Tibial nerve (tissue), 4 donors: ENCODE results near the gene TRPV4.

Source experiments
- EP300 ChIP-seq, 2 donors: sonication (generic); formaldehyde crosslinking; IDR thresholded peaks; one replicate each; pipeline ENCODE4 v1.6.1; 2017; ENCODE audit warnings: antibody characterized with exemption in 2 of 2, mild to moderate bottlenecking in 1 of 2
- POLR2A ChIP-seq, 2 donors: fragments of 450-650 bp; IDR thresholded peaks; one replicate each; pipeline ENCODE4 v1.6.1; 2017; ENCODE audit warnings: antibody characterized with exemption in 2 of 2, mild to moderate bottlenecking in 2 of 2, moderate library complexity in 2 of 2
- TF ChIP-seq, protein P1 (sequence below), 5 experiments: fragments of 200-600 bp in 3 of 5; fragments of 450-650 bp in 2 of 5; sonication (generic) in 3 of 5; IDR thresholded peaks; one replicate each; pipeline ENCODE4 v1.5.1; 2016 to 2019; ENCODE audit warnings: antibody characterized with exemption in 5 of 5, mild to moderate bottlenecking in 3 of 5, moderate library complexity in 2 of 5

DNA sequence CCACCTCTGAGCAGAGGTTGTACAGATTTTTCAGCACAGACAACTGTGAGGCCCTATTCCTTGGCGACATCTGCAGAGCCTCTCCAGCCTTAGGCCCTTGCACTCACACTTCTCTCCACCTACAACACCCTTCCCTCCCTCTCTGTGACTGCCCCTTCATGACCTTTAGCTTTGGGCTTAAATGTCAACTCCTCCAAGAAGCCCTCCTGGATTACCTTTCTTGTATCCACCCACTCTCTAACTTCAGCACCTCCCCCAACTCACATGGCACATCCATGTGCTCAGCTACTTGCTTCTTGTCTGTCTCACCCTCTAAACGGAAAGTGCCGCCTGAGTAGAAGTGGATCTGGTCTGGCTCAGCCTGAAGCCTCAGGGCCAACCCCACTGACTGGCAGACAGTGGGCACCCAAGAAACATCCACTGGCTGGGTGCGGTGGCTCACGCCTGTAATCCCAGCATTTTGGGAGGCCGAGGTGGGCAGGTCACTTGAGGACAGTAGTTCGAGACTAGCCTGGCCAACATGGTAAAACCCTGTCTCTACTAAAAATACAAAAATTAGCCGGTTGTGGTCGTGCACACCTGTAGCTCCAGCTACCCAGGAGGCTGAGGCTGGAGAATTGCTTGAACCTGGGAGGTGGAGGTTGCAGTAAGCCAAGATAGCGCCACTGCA is 22.1 kb downstream of the TRPV4 start:
- TF ChIP-seq EP300 (IDR thresholded peaks at IDR 0.05) (no peak), POLR2A (IDR thresholded peaks at IDR 0.05) (no peak)
- TF ChIP-seq, protein P1, sequence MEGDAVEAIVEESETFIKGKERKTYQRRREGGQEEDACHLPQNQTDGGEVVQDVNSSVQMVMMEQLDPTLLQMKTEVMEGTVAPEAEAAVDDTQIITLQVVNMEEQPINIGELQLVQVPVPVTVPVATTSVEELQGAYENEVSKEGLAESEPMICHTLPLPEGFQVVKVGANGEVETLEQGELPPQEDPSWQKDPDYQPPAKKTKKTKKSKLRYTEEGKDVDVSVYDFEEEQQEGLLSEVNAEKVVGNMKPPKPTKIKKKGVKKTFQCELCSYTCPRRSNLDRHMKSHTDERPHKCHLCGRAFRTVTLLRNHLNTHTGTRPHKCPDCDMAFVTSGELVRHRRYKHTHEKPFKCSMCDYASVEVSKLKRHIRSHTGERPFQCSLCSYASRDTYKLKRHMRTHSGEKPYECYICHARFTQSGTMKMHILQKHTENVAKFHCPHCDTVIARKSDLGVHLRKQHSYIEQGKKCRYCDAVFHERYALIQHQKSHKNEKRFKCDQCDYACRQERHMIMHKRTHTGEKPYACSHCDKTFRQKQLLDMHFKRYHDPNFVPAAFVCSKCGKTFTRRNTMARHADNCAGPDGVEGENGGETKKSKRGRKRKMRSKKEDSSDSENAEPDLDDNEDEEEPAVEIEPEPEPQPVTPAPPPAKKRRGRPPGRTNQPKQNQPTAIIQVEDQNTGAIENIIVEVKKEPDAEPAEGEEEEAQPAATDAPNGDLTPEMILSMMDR (IDR thresholded peaks at IDR 0.05) = no peak
